Natural killer cell (primary cell): ENCODE results near the gene AURKB. TPM values are rescaled to one million over a fixed set of nuclear protein-coding genes. Genes with fewer than 3 reads are reported as not detected.
A peak's percentile ranks its signal among the peaks of the same experiment; 100 is the strongest.

Experiments used
- ATAC-seq, 3 donors: fragments of 150-1000 bp in 2 of 3; fragments of 200-7000 bp in 1 of 3; cut with Tn5 transposase; 1 replicate in 1 of 3; 2 replicates in 2 of 3; pipeline ENCODE4 v1.10.0; 2021; ENCODE audit warnings: mild to moderate bottlenecking in 2 of 3, moderate library complexity in 2 of 3
- DNase-seq, 2 donors: peaks; one replicate each; pipeline versions ENCODE4 v3.0.0 to v3.0.0-alpha.2; 2013 to 2021; ENCODE audit warnings: mixed read lengths in 1 of 2
- H3K27ac ChIP-seq: one replicate; pipeline ENCODE4 v1.5.1; 2013; ENCODE audit warnings: mild to moderate bottlenecking, low read length
- H3K27me3 ChIP-seq: one replicate; pipeline ENCODE4 v1.6.1; 2013; ENCODE audit warnings: low read length; ENCODE audit not compliant: control insufficient read depth, insufficient read depth
- H3K36me3 ChIP-seq: one replicate; pipeline ENCODE4 v1.6.1; 2013; ENCODE audit warnings: low read length; ENCODE audit not compliant: control insufficient read depth, insufficient read depth
- H3K4me1 ChIP-seq: one replicate; pipeline ENCODE4 v1.6.1; 2013; ENCODE audit warnings: low read length; ENCODE audit not compliant: control insufficient read depth, insufficient read depth
- H3K4me3 ChIP-seq: one replicate; pipeline ENCODE4 v1.5.1; 2013; ENCODE audit warnings: low read length
- H3K9me3 ChIP-seq: one replicate; pipeline ENCODE4 v1.6.1; 2013; ENCODE audit warnings: low read length; ENCODE audit not compliant: control insufficient read depth, insufficient read depth
- H3K27ac Mint-ChIP-seq, 2 donors: one replicate each; pipeline ENCODE4 v1.8.0; 2022; ENCODE audit warnings: mild to moderate bottlenecking in 2 of 2, mixed read lengths in 2 of 2, moderate library complexity in 1 of 2
- H3K27me3 Mint-ChIP-seq, 2 donors: one replicate each; pipeline ENCODE4 v1.8.0; 2022; ENCODE audit warnings: low read depth in 2 of 2, mixed read lengths in 2 of 2
- H3K36me3 Mint-ChIP-seq: one replicate; pipeline ENCODE4 v1.8.0; 2022; ENCODE audit warnings: mixed read lengths
- H3K4me1 Mint-ChIP-seq, 2 donors: one replicate each; pipeline ENCODE4 v1.8.0; 2022; ENCODE audit warnings: mixed read lengths in 2 of 2
- H3K4me3 Mint-ChIP-seq: one replicate; pipeline ENCODE4 v1.8.0; 2022; ENCODE audit warnings: mild to moderate bottlenecking, moderate library complexity, mixed read lengths
- H3K9me3 Mint-ChIP-seq, 2 donors: one replicate each; pipeline ENCODE4 v1.8.0; 2022; ENCODE audit warnings: mixed read lengths in 2 of 2
- WGBS: methylation state at CpG from one replicate; pipeline ENCODE4 v1.1.7; 2013; ENCODE audit warnings: missing lambda C conversion rate; ENCODE audit not compliant: insufficient coverage; 5-methylcytosine and 5-hydroxymethylcytosine counted together
- intact Hi-C: fragments of 100-400 bp; cut with micrococcal nuclease; formaldehyde crosslinking; loops from one replicate; pipeline ENCODE4 v1.14.2; 2022
- total RNA-seq, 4 donors: library from RNA; stranded (reverse); fragments of 120-200 nt in 1 of 4; gene quantifications; one replicate each; pipeline versions ENCODE4 v1.2.3 to v1.2.4, GENCODE V29; 2013 to 2022
- TF ChIP-seq, protein P1 (sequence below): fragments of 200-600 bp; IDR thresholded peaks from one replicate; pipeline ENCODE4 v1.8.0; 2022; ENCODE audit warnings: antibody characterized with exemption

Gene AURKB
- total RNA-seq, 3 donors from 2014 or later (not counting 1 experiment from before 2014, with no cell fraction given) = 2.1 to 4.8 (median 4.1) TPM

DNA sequence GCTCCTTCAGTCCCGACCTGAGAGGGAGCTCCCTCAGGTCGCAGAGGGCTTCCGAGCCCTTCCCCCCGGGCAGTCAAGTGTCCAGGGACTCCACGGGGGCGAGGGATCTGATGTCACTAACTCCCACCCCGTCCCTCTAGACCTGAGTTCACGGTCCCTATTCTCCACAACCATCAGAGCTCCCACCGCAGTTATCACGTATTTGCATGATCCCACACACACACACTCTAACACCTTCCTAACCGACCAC is 54.5 kb downstream of the AURKB start:
- no peaks in the 10 kb centered on the region for H3K9me3 ChIP-seq
- peak overlapping the region; percentile 47 for H3K4me3 ChIP-seq
- H3K36me3 ChIP-seq = peaks cover 19% of the 10 kb centered on the region
- WGBS = 3% methylated on average over 11 of the region's 11 CpGs
- Mint-ChIP-seq H3K36me3 (no peaks in the 10 kb centered on the region), H3K27me3 (no peaks in the 10 kb centered on the region), H3K4me3 (no peak overlapping the region), H3K27ac (no peak overlapping the region), H3K4me1 (peaks cover 28 to 52% of the 10 kb centered on the region in 2 donors), H3K9me3 (no peaks in the 10 kb centered on the region)
- H3K27ac ChIP-seq = peak overlapping the region; percentile 91
- no peaks in the 10 kb centered on the region for H3K27me3 ChIP-seq
- peaks cover 90% of the 10 kb centered on the region for H3K4me1 ChIP-seq
- no peak for DNase-seq
- ATAC-seq = no peak
- TF ChIP-seq, protein P1, sequence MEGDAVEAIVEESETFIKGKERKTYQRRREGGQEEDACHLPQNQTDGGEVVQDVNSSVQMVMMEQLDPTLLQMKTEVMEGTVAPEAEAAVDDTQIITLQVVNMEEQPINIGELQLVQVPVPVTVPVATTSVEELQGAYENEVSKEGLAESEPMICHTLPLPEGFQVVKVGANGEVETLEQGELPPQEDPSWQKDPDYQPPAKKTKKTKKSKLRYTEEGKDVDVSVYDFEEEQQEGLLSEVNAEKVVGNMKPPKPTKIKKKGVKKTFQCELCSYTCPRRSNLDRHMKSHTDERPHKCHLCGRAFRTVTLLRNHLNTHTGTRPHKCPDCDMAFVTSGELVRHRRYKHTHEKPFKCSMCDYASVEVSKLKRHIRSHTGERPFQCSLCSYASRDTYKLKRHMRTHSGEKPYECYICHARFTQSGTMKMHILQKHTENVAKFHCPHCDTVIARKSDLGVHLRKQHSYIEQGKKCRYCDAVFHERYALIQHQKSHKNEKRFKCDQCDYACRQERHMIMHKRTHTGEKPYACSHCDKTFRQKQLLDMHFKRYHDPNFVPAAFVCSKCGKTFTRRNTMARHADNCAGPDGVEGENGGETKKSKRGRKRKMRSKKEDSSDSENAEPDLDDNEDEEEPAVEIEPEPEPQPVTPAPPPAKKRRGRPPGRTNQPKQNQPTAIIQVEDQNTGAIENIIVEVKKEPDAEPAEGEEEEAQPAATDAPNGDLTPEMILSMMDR = no peak
- intact Hi-C loops = loop anchor here (1.0 to 10.0 kb wide), 4 partner anchors 17 to 799 kb away; partner anchors contain the start of genes CTC1 and PFAS

DNA sequence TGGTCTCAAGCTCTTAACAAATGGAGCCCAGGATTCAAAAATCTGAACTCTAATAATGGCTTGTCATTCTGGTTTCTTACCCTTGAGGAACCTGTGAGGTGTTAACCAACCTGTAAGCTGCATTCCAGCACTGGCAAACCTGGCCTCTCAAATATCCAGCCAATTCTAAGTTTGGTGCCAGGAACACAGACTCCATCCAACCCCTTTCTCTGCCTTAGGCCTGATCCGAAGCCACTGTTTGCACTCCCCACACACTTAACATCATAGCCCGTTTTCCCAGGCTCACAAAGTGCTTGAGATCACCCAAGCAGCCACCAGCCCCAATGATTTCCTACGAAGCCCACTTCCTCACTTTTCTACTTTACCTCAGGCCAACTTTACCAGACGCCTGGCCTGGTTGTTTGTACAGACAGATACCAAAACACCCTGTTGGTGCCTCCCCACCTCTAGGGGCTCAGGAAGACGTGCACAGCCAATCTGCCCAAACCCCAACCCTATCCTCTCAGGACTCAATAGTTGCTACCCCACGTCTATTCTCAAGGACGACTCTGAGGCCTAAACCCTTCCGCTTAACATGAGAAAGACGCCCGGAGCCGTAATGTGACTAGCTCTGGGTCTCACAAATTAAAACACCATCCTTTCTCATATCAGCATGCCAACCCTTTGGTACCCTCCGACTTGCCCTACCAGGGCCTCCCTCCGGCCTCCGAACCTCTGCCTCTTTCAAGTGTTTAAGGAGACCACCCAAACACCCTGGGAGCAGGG is 55.0 kb downstream of the AURKB start:
- peaks cover 22 to 47% of the 10 kb centered on the region in 2 donors for H3K4me1 Mint-ChIP-seq
- TF ChIP-seq, protein P1 = no peak
- H3K9me3 ChIP-seq = no peaks in the 10 kb centered on the region
- DNase-seq (peak in 1 of 2 donors; percentile 59), ATAC-seq (no peak)
- H3K27ac ChIP-seq = peak overlapping the region; percentile 91
- no peak overlapping the region for H3K4me3 Mint-ChIP-seq
- H3K9me3 Mint-ChIP-seq = no peaks in the 10 kb centered on the region
- peaks cover 16% of the 10 kb centered on the region for H3K36me3 ChIP-seq
- WGBS = 61% methylated on average over 14 of the region's 14 CpGs
- H3K36me3 Mint-ChIP-seq = no peaks in the 10 kb centered on the region
- H3K4me3 ChIP-seq = peak overlapping the region; percentile 47
- no peak overlapping the region for H3K27ac Mint-ChIP-seq
- H3K4me1 ChIP-seq = peaks cover 91% of the 10 kb centered on the region
- intact Hi-C loops = loop anchor here (10.0 kb wide), 1 partner anchor 799 kb away; no protein-coding TSS in a partner anchor
- no peaks in the 10 kb centered on the region for H3K27me3 Mint-ChIP-seq
- no peaks in the 10 kb centered on the region for H3K27me3 ChIP-seq

Other genes with a start within 250 kb of the AURKB start
- gene GUCY2D, start 208.0 kb downstream of the AURKB start, total RNA-seq = not detected
- not detected for gene ALOX15B, start 171.5 kb downstream of the AURKB start, total RNA-seq
- under 1 TPM; 0.29 to 0.58 (median 0.56) TPM for gene ALOX12B, start 122.9 kb downstream of the AURKB start, total RNA-seq
- not detected for gene ALOXE3, start 92.1 kb downstream of the AURKB start, total RNA-seq
- gene HES7, start 86.5 kb downstream of the AURKB start, total RNA-seq = under 1 TPM; 0.50 to 0.77 (median 0.61) TPM
- 1,000 to 10,000 TPM in 1 of 3 donors, 100 to 1,000 TPM in 2; 636 to 1,422 (median 923) TPM for gene PER1, start 58.2 kb downstream of the AURKB start, total RNA-seq
- gene VAMP2, start 47.6 kb downstream of the AURKB start, total RNA-seq = 100 to 1,000 TPM; 191 to 315 (median 234) TPM
- gene TMEM107, start 34.2 kb downstream of the AURKB start, total RNA-seq = 100 to 1,000 TPM in 1 of 3 donors, 10 to 100 TPM in 2; 48.9 to 101 (median 96.1) TPM
- 10 to 100 TPM; 10.2 to 15.6 (median 11.6) TPM for gene BORCS6, start 20.4 kb downstream of the AURKB start, total RNA-seq
- 100 to 1,000 TPM; 192 to 251 (median 237) TPM for gene CTC1, start 37.5 kb upstream of the AURKB start, total RNA-seq
- gene PFAS, start 38.7 kb upstream of the AURKB start, total RNA-seq = 10 to 100 TPM; 23.6 to 30.0 (median 24.0) TPM
- 10 to 100 TPM; 34.4 to 51.5 (median 44.6) TPM for gene RANGRF, start 78.1 kb upstream of the AURKB start, total RNA-seq
- gene SLC25A35, start 84.8 kb upstream of the AURKB start, total RNA-seq = 10 to 100 TPM; 10.7 to 17.5 (median 16.8) TPM
- gene ARHGEF15, start 99.7 kb upstream of the AURKB start, total RNA-seq = not detected
- gene ODF4, start 129.3 kb upstream of the AURKB start, total RNA-seq = not detected
- 1,000 to 10,000 TPM; 1,481 to 1,796 (median 1,628) TPM for gene RPL26, start 172.6 kb upstream of the AURKB start, total RNA-seq
- 1 to 10 TPM in 1 of 3 donors, under 1 TPM in 2; 0.35 to 1.1 (median 0.52) TPM for gene RNF222, start 187.3 kb upstream of the AURKB start, total RNA-seq
- gene NDEL1, start 225.3 kb upstream of the AURKB start, total RNA-seq = 100 to 1,000 TPM; 174 to 219 (median 193) TPM